Neural cell (in vitro differentiated cells): Measurements from ENCODE around the gene DENND5B. TPM values are rescaled to one million over a fixed set of nuclear protein-coding genes. Genes with fewer than 3 reads are reported as not detected.

Experiments
- H2AFZ ChIP-seq: fragments of 200-600, 300-800 bp; sonication (generic), shearing (Covaris generic); 2 replicates; pipeline ENCODE4 v1.6.0; 2014; ENCODE audit warnings: low read depth, mild to moderate bottlenecking, antibody characterized with exemption, low read length, moderate library complexity
- H3F3A ChIP-seq: fragments of 200-600 bp; shearing (Covaris generic); 2 replicates; pipeline ENCODE4 v1.6.1; 2016; ENCODE audit warnings: mild to moderate bottlenecking, moderate library complexity, mixed read lengths, antibody characterized with exemption, low read length; ENCODE audit not compliant: insufficient read depth, poor library complexity, severe bottlenecking
- H3K27ac ChIP-seq: fragments of 200-600, 300-800 bp; sonication (generic), shearing (Covaris generic); 2 replicates; pipeline ENCODE4 v1.5.1; 2014; ENCODE audit warnings: mild to moderate bottlenecking, low read length, moderate library complexity
- H3K27me3 ChIP-seq: fragments of 300-800, 200-600 bp; sonication (generic), shearing (Covaris generic); 2 replicates; pipeline ENCODE4 v1.6.0; 2014; ENCODE audit warnings: mild to moderate bottlenecking, low read depth, low read length, moderate library complexity; ENCODE audit not compliant: insufficient read depth
- H3K36me3 ChIP-seq: fragments of 300-800, 200-600 bp; sonication (generic), shearing (Covaris generic); 2 replicates; pipeline ENCODE4 v1.5.1; 2014; ENCODE audit warnings: mild to moderate bottlenecking, antibody characterized with exemption, low read length, moderate library complexity; ENCODE audit not compliant: insufficient read depth
- H3K4me2 ChIP-seq: fragments of 300-800, 200-600 bp; sonication (generic), shearing (Covaris generic); 2 replicates; pipeline ENCODE4 v1.6.0; 2014; ENCODE audit warnings: mild to moderate bottlenecking, low read length
- H3K4me3 ChIP-seq: fragments of 300-800, 200-600 bp; sonication (generic), shearing (Covaris generic); 2 replicates; pipeline ENCODE4 v1.5.1; 2014; ENCODE audit warnings: mild to moderate bottlenecking, low read length, moderate library complexity
- H3K79me2 ChIP-seq: fragments of 200-600 bp; shearing (Covaris generic); replicated peaks from 2 replicates; pipeline ENCODE4 v1.6.0; 2014; ENCODE audit warnings: mild to moderate bottlenecking, low read length, moderate library complexity; ENCODE audit not compliant: insufficient read depth
- H3K9ac ChIP-seq: fragments of 300-800, 200-600 bp; sonication (generic), shearing (Covaris generic); 2 replicates; pipeline ENCODE4 v1.6.1; 2016; ENCODE audit warnings: mild to moderate bottlenecking, low read length, mixed read lengths
- H3K9me2 ChIP-seq: fragments of 200-600 bp; shearing (Covaris generic); 2 replicates; pipeline ENCODE4 v1.6.1; 2016; ENCODE audit warnings: mild to moderate bottlenecking, low read length, mixed read lengths; ENCODE audit not compliant: insufficient read depth
- H3K9me3 ChIP-seq: fragments of 200-600, 300-800 bp; sonication (generic), shearing (Covaris generic); 2 replicates; pipeline ENCODE4 v1.6.1; 2016; ENCODE audit warnings: mild to moderate bottlenecking, mixed run types, low read length, moderate library complexity, mixed read lengths
- H4K20me1 ChIP-seq: fragments of 200-600 bp; shearing (Covaris generic); 2 replicates; pipeline ENCODE4 v1.6.1; 2016; ENCODE audit warnings: mild to moderate bottlenecking, mixed run types; ENCODE audit not compliant: insufficient read depth
- EP300 ChIP-seq: fragments of 450-650 bp; conservative IDR thresholded peaks from 2 replicates; pipeline ENCODE4 v1.6.1; 2014; ENCODE audit warnings: antibody characterized with exemption, mild to moderate bottlenecking, moderate library complexity; ENCODE audit not compliant: poor library complexity, severe bottlenecking
- EZH2 ChIP-seq: fragments of 200-600, 300-800 bp; shearing (Covaris generic), sonication (generic); IDR thresholded peaks from 2 replicates; pipeline ENCODE4 v1.6.1; 2014; ENCODE audit warnings: antibody characterized with exemption, low read length, borderline replicate concordance, mild to moderate bottlenecking; ENCODE audit not compliant: insufficient read depth, poor library complexity, severe bottlenecking
- MXI1 ChIP-seq: fragments of 450-650 bp; conservative IDR thresholded peaks from 2 replicates; pipeline ENCODE4 v1.6.1; 2014; ENCODE audit warnings: antibody characterized with exemption, mild to moderate bottlenecking; ENCODE audit not compliant: poor library complexity, severe bottlenecking
- POLR2AphosphoS5 ChIP-seq: IDR thresholded peaks from 2 replicates; pipeline ENCODE4 v1.6.1; 2012
- RAD21 ChIP-seq: fragments of 450-650 bp; conservative IDR thresholded peaks from 2 replicates; pipeline ENCODE4 v1.6.1; 2014; ENCODE audit warnings: antibody characterized with exemption, mild to moderate bottlenecking, moderate library complexity
- REST ChIP-seq: IDR thresholded peaks from 2 replicates; pipeline ENCODE4 v1.6.1; 2012; ENCODE audit warnings: borderline replicate concordance
- SMC3 ChIP-seq: fragments of 450-650 bp; conservative IDR thresholded peaks from 2 replicates; pipeline ENCODE4 v1.6.1; 2014; ENCODE audit warnings: antibody characterized with exemption, mild to moderate bottlenecking, moderate library complexity; ENCODE audit not compliant: poor library complexity
- TAF1 ChIP-seq: IDR thresholded peaks from 2 replicates; pipeline ENCODE4 v1.6.1; 2012; ENCODE audit warnings: low read depth
- polyA plus RNA-seq: library from polyadenylated mRNA; depleted of rRNA; stranded (reverse); fragments of >200 nt; gene quantifications from 2 replicates; pipeline ENCODE4 v1.2.3, GENCODE V29; 2014
- TF ChIP-seq, protein P1 (sequence below): fragments of 450-650 bp; IDR thresholded peaks from 2 replicates; pipeline ENCODE4 v1.5.1; 2014; ENCODE audit warnings: antibody characterized with exemption, mild to moderate bottlenecking, moderate library complexity; ENCODE audit not compliant: poor library complexity, severe bottlenecking

Gene DENND5B
- polyA plus RNA-seq, 1 donor from 2014 or later, result 23.8 TPM

GRCh38 chr12:31412292-31412801 lies 178.6 kb downstream of the DENND5B start (continued):
- no peak for TF ChIP-seq EP300

DNA sequence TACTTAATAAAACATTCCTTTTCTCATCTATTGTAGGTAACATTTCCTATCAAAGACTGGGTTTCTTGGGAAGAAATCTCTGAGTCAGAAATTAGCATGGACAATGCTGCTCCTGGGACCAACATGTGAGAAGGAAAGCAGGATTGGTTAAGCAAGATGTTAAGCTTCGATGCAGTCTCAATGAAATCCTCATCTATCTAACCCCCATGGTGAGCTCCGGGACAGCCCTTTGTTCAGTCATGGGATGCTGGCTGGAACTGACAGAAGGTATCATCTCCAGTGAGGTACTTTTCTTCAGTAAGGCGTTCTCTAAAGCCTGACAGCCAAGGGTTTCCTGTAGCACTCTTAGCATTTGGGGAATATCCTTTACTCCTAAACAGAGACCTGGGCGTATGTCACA lies 182.2 kb downstream of the DENND5B start:
- H3K36me3 ChIP-seq, result no peaks in the 10 kb centered on the region
- H3K27ac ChIP-seq, result no peak overlapping the region
- TF ChIP-seq EZH2, result no peak
- TF ChIP-seq, protein P1, sequence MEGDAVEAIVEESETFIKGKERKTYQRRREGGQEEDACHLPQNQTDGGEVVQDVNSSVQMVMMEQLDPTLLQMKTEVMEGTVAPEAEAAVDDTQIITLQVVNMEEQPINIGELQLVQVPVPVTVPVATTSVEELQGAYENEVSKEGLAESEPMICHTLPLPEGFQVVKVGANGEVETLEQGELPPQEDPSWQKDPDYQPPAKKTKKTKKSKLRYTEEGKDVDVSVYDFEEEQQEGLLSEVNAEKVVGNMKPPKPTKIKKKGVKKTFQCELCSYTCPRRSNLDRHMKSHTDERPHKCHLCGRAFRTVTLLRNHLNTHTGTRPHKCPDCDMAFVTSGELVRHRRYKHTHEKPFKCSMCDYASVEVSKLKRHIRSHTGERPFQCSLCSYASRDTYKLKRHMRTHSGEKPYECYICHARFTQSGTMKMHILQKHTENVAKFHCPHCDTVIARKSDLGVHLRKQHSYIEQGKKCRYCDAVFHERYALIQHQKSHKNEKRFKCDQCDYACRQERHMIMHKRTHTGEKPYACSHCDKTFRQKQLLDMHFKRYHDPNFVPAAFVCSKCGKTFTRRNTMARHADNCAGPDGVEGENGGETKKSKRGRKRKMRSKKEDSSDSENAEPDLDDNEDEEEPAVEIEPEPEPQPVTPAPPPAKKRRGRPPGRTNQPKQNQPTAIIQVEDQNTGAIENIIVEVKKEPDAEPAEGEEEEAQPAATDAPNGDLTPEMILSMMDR, result no peak
- no peak for TF ChIP-seq RAD21
- TF ChIP-seq TAF1, result no peak
- TF ChIP-seq REST, result no peak
- no peak for TF ChIP-seq MXI1
- TF ChIP-seq POLR2AphosphoS5, result no peak
- no peak for TF ChIP-seq SMC3
- H3K27me3 ChIP-seq, result no peaks in the 10 kb centered on the region
- no peak overlapping the region for H3K4me3 ChIP-seq
- no peaks in the 10 kb centered on the region for H3K79me2 ChIP-seq
- H3K4me2 ChIP-seq, result no peak overlapping the region
- no peaks in the 10 kb centered on the region for H3F3A ChIP-seq
- no peak overlapping the region for H2AFZ ChIP-seq
- H4K20me1 ChIP-seq, result no peaks in the 10 kb centered on the region
- no peaks in the 10 kb centered on the region for H3K9me3 ChIP-seq
- H3K9ac ChIP-seq, result no peak overlapping the region
- H3K9me2 ChIP-seq, result no peaks in the 10 kb centered on the region

DNA sequence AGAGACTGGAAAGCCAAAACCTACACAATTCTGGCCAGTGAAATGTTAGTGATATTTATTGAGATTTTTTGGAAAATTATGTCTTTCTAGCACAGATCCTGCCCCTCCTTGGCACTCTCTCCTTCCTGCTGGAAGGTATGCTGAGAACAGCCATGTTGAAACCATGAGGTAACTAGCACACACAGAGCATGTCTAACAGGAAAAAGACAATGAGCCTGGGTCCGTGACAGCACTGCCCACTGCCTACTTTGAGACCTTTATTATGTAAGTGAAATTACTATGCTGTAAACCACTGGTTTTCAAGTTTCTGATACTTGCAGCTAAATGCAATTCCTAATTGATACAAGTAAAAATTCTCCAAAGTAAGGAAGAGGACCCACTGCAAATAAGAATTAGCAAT lies 183.4 kb downstream of the DENND5B start:
- no peak overlapping the region for H2AFZ ChIP-seq
- H3K4me2 ChIP-seq, result no peak overlapping the region
- H3K79me2 ChIP-seq, result no peaks in the 10 kb centered on the region
- no peaks in the 10 kb centered on the region for H3F3A ChIP-seq
- H3K36me3 ChIP-seq, result peaks cover under 1% of the 10 kb centered on the region
- H3K9me2 ChIP-seq, result no peaks in the 10 kb centered on the region
- no peaks in the 10 kb centered on the region for H3K9me3 ChIP-seq
- TF ChIP-seq EZH2, result no peak
- no peak for TF ChIP-seq REST
- no peak for TF ChIP-seq MXI1
- TF ChIP-seq SMC3, result no peak
- TF ChIP-seq, protein P1, result no peak
- TF ChIP-seq TAF1, result no peak
- no peak for TF ChIP-seq POLR2AphosphoS5
- TF ChIP-seq RAD21, result no peak
- no peak for TF ChIP-seq EP300
- H3K4me3 ChIP-seq, result no peak overlapping the region
- no peak overlapping the region for H3K9ac ChIP-seq
- no peaks in the 10 kb centered on the region for H4K20me1 ChIP-seq
- no peaks in the 10 kb centered on the region for H3K27me3 ChIP-seq
- H3K27ac ChIP-seq, result no peak overlapping the region
